ENCODE results near the gene MLXIP. TPM values are rescaled to one million over a fixed set of nuclear protein-coding genes. Genes with fewer than 3 reads are reported as not detected.
A peak's percentile ranks its signal among the peaks of the same experiment; 100 is the strongest.

The MLXIP gene
- total and polyA plus RNA-seq, 9 of the 15 experiments (the other 6 are each of a cell fraction or from before 2014, with no cell fraction given): 2.2 to 66.3 (median 18.1) TPM

DNA sequence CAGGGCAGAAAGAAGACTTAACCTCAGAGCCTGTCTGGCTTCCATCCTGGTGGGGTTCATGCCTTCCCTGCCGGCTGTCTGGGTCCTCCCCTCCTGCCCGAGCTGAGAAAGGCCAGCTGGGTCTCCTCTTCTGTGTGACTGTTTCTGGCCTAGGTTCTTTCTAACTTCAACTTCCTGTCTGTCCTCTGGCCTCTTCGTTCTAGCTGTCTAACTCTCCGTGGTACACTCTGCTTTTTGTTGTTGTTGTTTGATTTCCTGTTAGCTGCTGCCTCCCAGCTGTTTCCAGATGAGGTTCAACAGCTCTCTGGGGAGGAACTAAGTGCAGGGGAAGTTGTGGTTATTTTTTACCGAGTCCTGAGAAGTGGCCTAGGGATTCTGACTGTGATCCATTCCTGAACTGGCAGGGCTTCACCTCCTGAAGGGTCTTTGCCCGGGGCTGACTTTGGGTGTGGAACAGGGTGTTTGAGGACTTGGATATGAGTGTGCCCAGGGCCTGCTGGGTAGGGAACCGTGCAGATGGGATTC, 3.2 kb downstream of the MLXIP start (continued):
- TF ChIP-seq CBX5 (IDR thresholded peaks at IDR 0.05; ENCODE audit: borderline replicate concordance, low read depth): no peak
- no peak for TF ChIP-seq SRSF3 (IDR thresholded peaks at IDR 0.05; ENCODE audit: insufficient read depth, low read length)
- TF ChIP-seq, protein P1, sequence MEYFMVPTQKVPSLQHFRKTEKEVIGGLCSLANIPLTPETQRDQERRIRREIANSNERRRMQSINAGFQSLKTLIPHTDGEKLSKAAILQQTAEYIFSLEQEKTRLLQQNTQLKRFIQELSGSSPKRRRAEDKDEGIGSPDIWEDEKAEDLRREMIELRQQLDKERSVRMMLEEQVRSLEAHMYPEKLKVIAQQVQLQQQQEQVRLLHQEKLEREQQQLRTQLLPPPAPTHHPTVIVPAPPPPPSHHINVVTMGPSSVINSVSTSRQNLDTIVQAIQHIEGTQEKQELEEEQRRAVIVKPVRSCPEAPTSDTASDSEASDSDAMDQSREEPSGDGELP (CRISPR knock-in tag; IDR thresholded peaks at IDR 0.05; ENCODE audit: borderline replicate concordance): peak; percentile 87
- no peak for TF ChIP-seq MYBL2 (IDR thresholded peaks at IDR 0.05; ENCODE audit: low read depth)
- no peak for TF ChIP-seq MYBL2 (CRISPR knock-in tag; IDR thresholded peaks at IDR 0.05; ENCODE audit: borderline replicate concordance)
- TF ChIP-seq, protein P2, sequence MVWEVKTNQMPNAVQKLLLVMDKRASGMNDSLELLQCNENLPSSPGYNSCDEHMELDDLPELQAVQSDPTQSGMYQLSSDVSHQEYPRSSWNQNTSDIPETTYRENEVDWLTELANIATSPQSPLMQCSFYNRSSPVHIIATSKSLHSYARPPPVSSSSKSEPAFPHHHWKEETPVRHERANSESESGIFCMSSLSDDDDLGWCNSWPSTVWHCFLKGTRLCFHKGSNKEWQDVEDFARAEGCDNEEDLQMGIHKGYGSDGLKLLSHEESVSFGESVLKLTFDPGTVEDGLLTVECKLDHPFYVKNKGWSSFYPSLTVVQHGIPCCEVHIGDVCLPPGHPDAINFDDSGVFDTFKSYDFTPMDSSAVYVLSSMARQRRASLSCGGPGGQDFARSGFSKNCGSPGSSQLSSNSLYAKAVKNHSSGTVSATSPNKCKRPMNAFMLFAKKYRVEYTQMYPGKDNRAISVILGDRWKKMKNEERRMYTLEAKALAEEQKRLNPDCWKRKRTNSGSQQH (CRISPR knock-in tag; IDR thresholded peaks at IDR 0.05): no peak
- TF ChIP-seq POLR3G (IDR thresholded peaks at IDR 0.05; ENCODE audit: extremely low read depth, insufficient read length, insufficient replicate concordance): no peak
- TF ChIP-seq, protein P3, sequence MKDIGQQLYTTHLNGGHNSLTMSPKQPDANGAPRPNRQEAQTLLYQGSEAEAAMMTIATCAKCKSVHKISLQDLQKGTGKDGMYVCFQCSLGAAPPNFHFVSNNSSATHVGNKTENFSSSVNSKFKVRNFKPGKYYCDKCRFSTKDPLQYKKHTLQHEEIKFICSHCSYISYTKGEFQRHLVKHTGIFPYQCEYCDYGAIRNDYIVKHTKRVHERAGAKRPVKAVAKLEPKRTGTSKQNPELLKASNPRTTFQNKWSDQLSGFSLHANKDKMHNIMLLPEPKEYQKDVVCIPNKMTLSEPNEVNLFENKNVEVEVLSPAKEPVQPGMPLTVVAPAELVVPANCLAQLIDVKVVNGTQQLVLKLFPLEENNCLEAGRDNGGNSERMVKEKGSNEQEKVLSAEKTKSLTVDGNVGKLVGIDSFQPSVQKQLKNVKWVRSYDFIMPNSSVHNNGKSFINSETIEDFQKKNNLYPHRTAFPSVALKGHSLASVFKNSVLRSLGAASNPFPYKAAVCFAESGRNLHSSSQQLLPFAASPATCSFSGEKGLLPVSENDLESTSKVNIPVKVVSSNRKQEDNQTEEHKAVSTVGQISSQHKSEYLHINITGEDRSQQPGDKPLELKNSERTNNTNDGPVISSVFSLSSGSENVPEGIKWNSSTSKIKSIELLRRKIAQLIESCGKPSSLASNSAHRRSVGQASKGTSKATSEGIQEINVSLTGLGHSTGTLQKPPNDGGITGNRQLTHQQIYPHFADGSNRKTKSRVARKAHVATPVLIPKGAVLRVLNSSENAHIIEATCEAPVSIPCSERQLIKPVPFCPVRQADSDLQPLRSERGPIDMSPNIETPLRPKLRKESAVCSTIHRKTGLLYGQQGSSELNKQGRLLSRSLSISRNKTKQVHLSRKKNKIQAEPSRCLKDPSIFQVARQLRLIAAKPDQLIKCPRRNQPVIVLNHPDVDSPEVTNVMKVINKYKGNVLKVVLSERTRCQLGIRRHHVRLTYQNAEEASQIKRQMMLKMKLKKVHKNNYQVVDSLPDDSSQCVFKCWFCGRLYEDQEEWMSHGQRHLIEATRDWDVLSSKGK (CRISPR knock-in tag; IDR thresholded peaks at IDR 0.05): no peak
- TF ChIP-seq, protein P4, sequence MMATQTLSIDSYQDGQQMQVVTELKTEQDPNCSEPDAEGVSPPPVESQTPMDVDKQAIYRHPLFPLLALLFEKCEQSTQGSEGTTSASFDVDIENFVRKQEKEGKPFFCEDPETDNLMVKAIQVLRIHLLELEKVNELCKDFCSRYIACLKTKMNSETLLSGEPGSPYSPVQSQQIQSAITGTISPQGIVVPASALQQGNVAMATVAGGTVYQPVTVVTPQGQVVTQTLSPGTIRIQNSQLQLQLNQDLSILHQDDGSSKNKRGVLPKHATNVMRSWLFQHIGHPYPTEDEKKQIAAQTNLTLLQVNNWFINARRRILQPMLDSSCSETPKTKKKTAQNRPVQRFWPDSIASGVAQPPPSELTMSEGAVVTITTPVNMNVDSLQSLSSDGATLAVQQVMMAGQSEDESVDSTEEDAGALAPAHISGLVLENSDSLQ (IDR thresholded peaks at IDR 0.05): peak; percentile 23; the same call in 1 of the 2 replicates
- TF ChIP-seq, protein P5, sequence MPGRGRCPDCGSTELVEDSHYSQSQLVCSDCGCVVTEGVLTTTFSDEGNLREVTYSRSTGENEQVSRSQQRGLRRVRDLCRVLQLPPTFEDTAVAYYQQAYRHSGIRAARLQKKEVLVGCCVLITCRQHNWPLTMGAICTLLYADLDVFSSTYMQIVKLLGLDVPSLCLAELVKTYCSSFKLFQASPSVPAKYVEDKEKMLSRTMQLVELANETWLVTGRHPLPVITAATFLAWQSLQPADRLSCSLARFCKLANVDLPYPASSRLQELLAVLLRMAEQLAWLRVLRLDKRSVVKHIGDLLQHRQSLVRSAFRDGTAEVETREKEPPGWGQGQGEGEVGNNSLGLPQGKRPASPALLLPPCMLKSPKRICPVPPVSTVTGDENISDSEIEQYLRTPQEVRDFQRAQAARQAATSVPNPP (IDR thresholded peaks at IDR 0.05; ENCODE audit: borderline replicate concordance, insufficient read depth, insufficient read length): no peak
- no peak for TF ChIP-seq ZFP36 (IDR thresholded peaks at IDR 0.05; ENCODE audit: low read depth, low read length, partially characterized antibody)
- TF ChIP-seq ZNF707 (CRISPR knock-in tag; conservative IDR thresholded peaks at IDR 0.05): no peak
- TF ChIP-seq ZNF263 (CRISPR knock-in tag; IDR thresholded peaks at IDR 0.05; ENCODE audit: borderline replicate concordance): no peak
- TF ChIP-seq GABPA (tag; conservative IDR thresholded peaks at IDR 0.05; ENCODE audit: low read depth): peak; percentile 55
- TF ChIP-seq KHSRP (IDR thresholded peaks at IDR 0.05): no peak
- TF ChIP-seq ZFPM2 (CRISPR knock-in tag; IDR thresholded peaks at IDR 0.05): no peak
- TF ChIP-seq, protein P6, sequence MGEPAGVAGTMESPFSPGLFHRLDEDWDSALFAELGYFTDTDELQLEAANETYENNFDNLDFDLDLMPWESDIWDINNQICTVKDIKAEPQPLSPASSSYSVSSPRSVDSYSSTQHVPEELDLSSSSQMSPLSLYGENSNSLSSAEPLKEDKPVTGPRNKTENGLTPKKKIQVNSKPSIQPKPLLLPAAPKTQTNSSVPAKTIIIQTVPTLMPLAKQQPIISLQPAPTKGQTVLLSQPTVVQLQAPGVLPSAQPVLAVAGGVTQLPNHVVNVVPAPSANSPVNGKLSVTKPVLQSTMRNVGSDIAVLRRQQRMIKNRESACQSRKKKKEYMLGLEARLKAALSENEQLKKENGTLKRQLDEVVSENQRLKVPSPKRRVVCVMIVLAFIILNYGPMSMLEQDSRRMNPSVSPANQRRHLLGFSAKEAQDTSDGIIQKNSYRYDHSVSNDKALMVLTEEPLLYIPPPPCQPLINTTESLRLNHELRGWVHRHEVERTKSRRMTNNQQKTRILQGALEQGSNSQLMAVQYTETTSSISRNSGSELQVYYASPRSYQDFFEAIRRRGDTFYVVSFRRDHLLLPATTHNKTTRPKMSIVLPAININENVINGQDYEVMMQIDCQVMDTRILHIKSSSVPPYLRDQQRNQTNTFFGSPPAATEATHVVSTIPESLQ (CRISPR knock-in tag; IDR thresholded peaks at IDR 0.05): no peak

All from K562 (cell line).